ENCODE results near the gene MAP2. TPM values are rescaled to one million over a fixed set of nuclear protein-coding genes. Genes with fewer than 3 reads are reported as not detected.

Gene MAP2
- polyA plus RNA-seq, 1 donor (not counting 4 experiments of a cell fraction or from before 2014, with no cell fraction given), result 16.2 TPM

DNA sequence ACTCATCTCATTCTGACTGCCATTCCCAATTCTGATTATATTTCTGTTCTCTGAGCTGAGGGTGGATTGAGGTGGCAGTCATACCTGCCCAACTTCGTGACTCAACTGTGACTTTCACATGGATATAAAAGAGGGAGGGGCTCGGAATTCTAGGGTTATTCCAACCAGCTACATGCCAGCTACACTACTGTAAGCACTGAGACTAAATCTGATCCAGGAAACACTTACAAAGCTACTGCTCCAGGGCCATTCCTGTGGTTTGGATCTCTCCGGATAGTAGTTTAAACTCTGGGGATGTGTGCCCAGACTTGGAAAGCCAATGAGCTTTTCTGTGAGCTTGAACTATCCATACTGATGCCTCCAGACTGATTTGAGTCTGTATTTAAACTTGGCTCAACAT, 7.9 kb downstream of the MAP2 start:
- peak overlapping the region; percentile 69 for H3K4me2 ChIP-seq (ENCODE audit: control insufficient read depth, extremely low read depth, insufficient read depth, low read depth, low read length)
- no peaks in the 10 kb centered on the region for H3K36me3 ChIP-seq (ENCODE audit: control insufficient read depth in 2 of 2, extremely low read depth in 1 of 2, insufficient read depth in 2 of 2, low read length in 2 of 2)
- no peaks in the 10 kb centered on the region for H3K27me3 ChIP-seq (ENCODE audit: control insufficient read depth, extremely low read depth, insufficient read depth, low read length)
- peak overlapping the region in 1 of 3 experiments; percentile 45 for H3K4me3 ChIP-seq (ENCODE audit: control insufficient read depth in 2 of 3, extremely low read depth in 1 of 3, insufficient read depth in 2 of 3, low read depth in 1 of 3, low read length in 3 of 3)
- dilution Hi-C loops (cut with MboI; ENCODE audit: extremely low pct_ligation_motif_present, low sequenced_read_pairs), result no loop called here
- peaks cover 2% of the 10 kb centered on the region for H3K9me1 ChIP-seq (ENCODE audit: control insufficient read depth, extremely low read depth, insufficient read depth, low read length)
- no peak for TF ChIP-seq CTCF (optimal IDR thresholded peaks at IDR 0.05 in 1 of 3, IDR thresholded peaks at IDR 0.05 in 1 of 3, conservative IDR thresholded peaks at IDR 0.05 in 1 of 3; ENCODE audit: extremely low read depth in 1 of 3, insufficient read depth in 2 of 3, low read length in 3 of 3)
- no peak for TF ChIP-seq EZH2 (IDR thresholded peaks at IDR 0.05; ENCODE audit: low read length)
- peak overlapping the region; percentile 89 for H2AFZ ChIP-seq (ENCODE audit: control insufficient read depth, low read length)
- peak overlapping the region; percentile 50 for H3K9ac ChIP-seq (ENCODE audit: control insufficient read depth, extremely low read depth, insufficient read depth, low read length)
- FAIRE-seq, result peak; percentile 98
- peaks cover 23% of the 10 kb centered on the region for H3K4me1 ChIP-seq (ENCODE audit: control insufficient read depth, extremely low read depth, insufficient read depth, low read length)
- H3K79me2 ChIP-seq (ENCODE audit: control insufficient read depth, insufficient read depth, low read length), result peaks cover 17% of the 10 kb centered on the region
- H3K27ac ChIP-seq (ENCODE audit: control insufficient read depth, insufficient read depth, low read length), result peak overlapping the region; percentile 85
- DNase-seq (ENCODE audit: low read depth, low spot score), result peak; percentile 90
- no peaks in the 10 kb centered on the region for H3K9me3 ChIP-seq (ENCODE audit: control insufficient read depth, low read depth, low read length)
- H4K20me1 ChIP-seq (ENCODE audit: control insufficient read depth, extremely low read depth, insufficient read depth, low read length), result no peaks in the 10 kb centered on the region

DNA sequence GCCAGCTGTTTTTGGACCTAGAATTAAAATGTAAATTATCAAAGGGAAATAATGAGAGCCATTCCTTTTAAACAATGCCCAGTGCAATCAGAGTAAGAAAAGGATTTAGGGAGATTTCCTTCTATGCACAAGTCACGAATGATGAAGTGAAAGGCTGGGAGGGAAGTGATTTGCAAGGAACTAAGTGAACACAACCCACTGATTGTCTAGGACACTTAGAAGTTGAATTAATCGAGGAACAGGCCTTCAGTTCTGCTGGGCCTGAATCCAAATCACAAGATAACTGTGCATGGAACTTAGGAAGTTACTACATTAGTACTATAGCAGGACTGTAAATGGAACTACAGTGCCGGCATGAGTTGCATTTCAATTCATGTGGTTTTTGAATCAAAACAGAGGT, 17.7 kb downstream of the MAP2 start:
- FAIRE-seq (peak; percentile 26), DNase-seq (ENCODE audit: low read depth, low spot score) (no peak)
- Histone ChIP-seq H3K79me2 (ENCODE audit: control insufficient read depth, insufficient read depth, low read length) (peaks cover 2% of the 10 kb centered on the region), H4K20me1 (ENCODE audit: control insufficient read depth, extremely low read depth, insufficient read depth, low read length) (no peaks in the 10 kb centered on the region), H3K9me1 (ENCODE audit: control insufficient read depth, extremely low read depth, insufficient read depth, low read length) (no peaks in the 10 kb centered on the region), H3K27me3 (ENCODE audit: control insufficient read depth, extremely low read depth, insufficient read depth, low read length) (no peaks in the 10 kb centered on the region), H3K27ac (ENCODE audit: control insufficient read depth, insufficient read depth, low read length) (no peak overlapping the region), H3K4me3 (ENCODE audit: control insufficient read depth in 2 of 3, extremely low read depth in 1 of 3, insufficient read depth in 2 of 3, low read depth in 1 of 3, low read length in 3 of 3) (no peak overlapping the region), H3K9ac (ENCODE audit: control insufficient read depth, extremely low read depth, insufficient read depth, low read length) (no peak overlapping the region), H3K4me2 (ENCODE audit: control insufficient read depth, extremely low read depth, insufficient read depth, low read depth, low read length) (no peak overlapping the region), H3K36me3 (ENCODE audit: control insufficient read depth in 2 of 2, extremely low read depth in 1 of 2, insufficient read depth in 2 of 2, low read length in 2 of 2) (no peaks in the 10 kb centered on the region), H3K4me1 (ENCODE audit: control insufficient read depth, extremely low read depth, insufficient read depth, low read length) (peaks cover 24% of the 10 kb centered on the region), H3K9me3 (ENCODE audit: control insufficient read depth, low read depth, low read length) (no peaks in the 10 kb centered on the region), H2AFZ (ENCODE audit: control insufficient read depth, low read length) (peak overlapping the region; percentile 20)
- TF ChIP-seq EZH2 (IDR thresholded peaks at IDR 0.05; ENCODE audit: low read length), result no peak
- no peak for TF ChIP-seq CTCF (optimal IDR thresholded peaks at IDR 0.05 in 1 of 3, IDR thresholded peaks at IDR 0.05 in 1 of 3, conservative IDR thresholded peaks at IDR 0.05 in 1 of 3; ENCODE audit: extremely low read depth in 1 of 3, insufficient read depth in 2 of 3, low read length in 3 of 3)
- dilution Hi-C loops (cut with MboI; ENCODE audit: extremely low pct_ligation_motif_present, low sequenced_read_pairs), result no loop called here
